Lung microvascular endothelial cell (primary cell): ENCODE measurements around the gene GAMT. TPM values are rescaled to one million over a fixed set of nuclear protein-coding genes. Genes with fewer than 3 reads are reported as not detected.

Experiments
- DNase-seq, 2 donors: peaks; one replicate each; pipeline versions ENCODE4 v3.0.0 to v3.0.0-alpha.2; 2010; ENCODE audit warnings: low read depth in 2 of 2
- total RNA-seq: library from RNA; depleted of rRNA; stranded (reverse); fragments of >200 nt; gene quantifications from 2 replicates; pipeline ENCODE4 v1.2.1, GENCODE V29; 2014

Gene GAMT
- total RNA-seq, 1 donor from 2014 or later = 8.3 TPM

DNA sequence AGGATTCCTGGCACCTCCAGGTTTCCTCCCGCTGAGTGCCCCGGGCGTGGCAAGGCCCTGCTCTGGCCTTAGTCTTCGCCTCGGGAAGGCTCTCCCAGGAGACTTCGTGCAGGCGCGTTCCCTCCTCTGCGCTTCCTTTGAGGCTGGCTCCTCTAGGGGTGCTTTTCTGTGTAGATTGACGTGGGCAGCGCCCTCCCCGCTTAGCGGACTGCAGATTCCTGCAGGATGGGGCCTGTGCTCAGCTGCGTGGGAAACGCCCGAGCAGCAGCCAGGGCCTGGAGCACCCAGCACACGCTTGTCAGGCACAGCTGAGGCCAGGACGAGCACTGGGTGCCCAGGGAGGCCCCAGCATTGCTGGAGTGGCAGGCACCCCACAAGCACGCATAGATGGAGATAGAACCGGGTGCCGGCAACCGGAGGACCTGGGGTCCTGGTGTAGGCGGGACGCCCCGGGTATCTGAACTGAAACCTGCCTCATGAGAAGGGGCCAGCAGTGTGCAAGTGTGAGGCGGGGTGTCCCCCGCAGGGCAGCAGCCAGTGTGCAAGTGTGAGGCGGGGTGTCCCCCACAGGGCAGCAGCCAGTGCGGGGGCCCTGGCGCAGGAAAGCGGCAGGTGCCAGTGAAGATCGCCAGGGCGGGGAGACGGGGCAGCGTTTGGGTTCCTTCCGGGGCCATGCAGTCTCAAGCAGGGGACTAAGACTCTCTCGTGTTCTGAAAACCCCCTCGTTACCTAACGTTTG, 14.2 kb downstream of the GAMT start:
- DNase-seq = no peak

DNA sequence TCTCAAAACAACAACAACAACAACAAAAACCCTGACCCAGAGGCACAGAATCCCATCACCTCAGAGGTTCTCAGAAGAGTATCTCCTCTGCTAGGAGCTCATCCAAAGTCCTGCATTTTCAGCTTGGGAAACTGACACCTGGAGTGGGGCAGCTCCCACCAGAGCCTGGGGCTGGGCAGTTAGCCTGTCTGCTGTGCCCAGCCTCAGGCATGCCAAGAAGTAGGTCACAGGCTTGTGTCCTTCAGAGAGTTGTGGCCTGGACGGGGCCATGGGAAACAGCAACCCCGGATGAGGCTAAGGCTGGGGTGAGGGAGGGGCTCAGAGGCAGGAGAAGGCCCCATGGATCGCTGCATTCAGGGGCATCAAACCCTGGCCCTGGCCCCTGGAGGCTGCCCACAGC, 15.5 kb downstream of the GAMT start:
- no peak for DNase-seq

DNA sequence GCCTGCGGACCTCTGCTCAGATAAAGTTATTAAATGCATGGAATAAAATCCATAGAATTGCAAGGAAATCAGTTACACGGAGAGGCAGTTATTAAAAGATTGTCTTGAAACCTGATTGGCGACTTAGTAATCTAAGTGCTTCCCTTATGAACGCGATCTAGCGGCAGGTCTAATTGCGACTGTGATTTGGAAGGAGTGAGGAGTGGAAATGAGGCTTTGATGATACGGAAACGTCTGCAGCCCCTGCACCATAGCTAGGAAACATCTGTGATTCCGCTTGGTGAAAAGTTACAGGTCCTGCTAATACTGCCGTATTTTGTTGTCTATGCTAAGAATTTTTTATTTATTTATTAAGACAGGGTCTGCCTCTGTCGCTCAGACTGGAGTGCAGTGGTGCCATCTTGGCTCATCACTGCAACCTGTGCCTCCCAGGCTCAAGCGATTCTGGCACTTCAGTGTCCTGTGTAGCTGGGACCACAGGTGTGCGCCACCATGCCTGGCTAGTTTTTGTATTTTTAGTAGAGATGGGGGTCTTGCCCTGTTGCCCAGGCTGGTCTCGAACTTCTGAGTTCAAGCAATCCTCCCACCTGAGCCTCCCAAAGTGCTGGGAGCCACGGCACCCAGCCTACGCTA, 16.7 kb downstream of the GAMT start:
- peak; percentile 67 to 73 for DNase-seq

DNA sequence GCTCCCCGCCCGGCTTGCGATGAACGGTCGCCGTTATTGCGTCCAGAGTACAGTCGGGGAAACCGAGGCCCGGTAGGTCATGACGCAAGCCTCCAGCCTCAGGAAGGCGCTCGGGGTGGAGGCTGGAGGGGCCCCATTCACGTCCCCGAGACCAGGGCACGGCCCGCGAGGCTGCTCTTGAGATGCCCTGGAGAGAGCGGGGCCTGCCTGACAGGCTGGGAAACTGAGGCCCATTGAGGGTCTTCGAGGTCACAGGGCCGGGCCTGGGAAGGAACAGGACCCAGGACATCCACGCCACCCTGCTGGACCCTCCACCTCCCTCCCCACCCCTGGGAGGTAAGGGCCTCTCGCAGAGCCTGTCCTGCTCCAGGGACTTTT, 17.3 kb downstream of the GAMT start:
- DNase-seq = no peak

DNA sequence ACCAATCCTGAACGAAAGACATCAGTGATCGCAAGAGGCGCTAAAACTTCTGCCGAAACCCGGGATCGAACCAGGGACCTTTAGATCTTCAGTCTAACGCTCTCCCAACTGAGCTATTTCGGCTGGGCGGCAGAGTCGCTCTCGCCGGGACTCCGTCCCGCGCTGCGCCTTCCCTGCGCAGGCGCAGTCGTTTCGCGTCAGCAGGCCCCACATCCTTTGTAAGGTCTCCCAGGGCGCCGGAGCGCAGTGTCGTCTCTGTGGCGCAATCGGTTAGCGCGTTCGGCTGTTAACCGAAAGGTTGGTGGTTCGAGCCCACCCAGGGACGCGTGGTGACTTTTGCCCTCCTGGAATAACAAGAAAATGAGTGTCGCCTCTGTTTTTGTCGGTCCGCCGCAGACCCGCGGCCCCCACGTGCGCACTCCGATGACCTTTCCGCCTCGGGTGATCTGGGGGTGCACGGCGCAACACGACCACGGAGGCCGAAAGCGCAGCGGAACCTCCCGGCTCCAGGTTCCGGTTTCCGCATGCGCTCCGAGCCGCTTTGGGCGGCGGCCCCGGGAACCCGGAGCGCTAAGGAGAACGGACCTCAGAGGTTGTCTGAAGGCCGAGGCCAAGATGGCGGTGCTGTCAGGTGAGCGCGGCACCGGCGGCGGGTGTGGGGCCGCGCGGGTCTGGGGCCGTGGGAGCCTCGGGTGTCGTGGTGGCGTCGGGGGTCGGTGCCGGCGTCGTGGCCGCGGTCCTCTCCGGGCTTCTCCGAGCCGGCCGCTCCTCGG, 17.8 kb downstream of the GAMT start, which contains the start of gene NDUFS7:
Gene NDUFS7, plus strand, starts transcription at position 596 of the 773 bp plus-strand sequence. Its CDS starts 20 bp downstream, at position 616.
- peak; percentile 94 for DNase-seq

DNA sequence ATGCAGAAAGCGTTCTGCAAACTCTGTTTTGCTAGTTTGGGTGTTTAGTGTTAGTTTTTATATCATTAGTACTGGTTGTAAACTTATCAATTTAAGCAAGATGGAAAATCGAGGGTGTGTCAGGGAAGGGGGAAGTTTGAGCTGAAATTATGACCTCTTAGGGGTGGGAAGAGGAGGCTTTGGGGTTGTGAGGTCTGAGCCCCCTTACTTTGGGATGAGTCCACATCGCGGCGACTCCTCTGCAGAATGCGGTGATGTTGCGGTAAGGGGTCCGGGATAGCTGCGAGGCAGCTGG, 18.4 kb downstream of the GAMT start:
- DNase-seq = no peak

DNA sequence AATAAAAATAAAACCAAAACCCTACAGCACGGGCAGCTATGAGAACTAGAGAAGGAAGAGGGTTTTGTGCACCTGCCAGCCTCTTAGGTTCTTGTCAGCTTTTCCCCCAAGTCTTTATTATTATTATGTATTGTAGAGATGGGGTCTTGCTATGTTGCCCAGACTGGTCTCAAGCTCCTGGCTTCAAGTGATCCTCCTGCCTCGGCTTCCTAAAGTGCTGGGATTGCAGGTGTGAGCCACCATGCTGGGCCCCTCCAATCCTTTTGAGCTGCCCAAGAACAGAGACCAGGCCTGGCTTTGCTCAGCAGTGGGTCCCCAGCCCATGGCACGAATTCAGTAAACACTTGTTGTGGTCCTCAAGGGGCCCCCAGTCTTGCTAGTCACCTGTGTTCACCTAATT, 19.1 kb downstream of the GAMT start:
- DNase-seq = no peak

DNA sequence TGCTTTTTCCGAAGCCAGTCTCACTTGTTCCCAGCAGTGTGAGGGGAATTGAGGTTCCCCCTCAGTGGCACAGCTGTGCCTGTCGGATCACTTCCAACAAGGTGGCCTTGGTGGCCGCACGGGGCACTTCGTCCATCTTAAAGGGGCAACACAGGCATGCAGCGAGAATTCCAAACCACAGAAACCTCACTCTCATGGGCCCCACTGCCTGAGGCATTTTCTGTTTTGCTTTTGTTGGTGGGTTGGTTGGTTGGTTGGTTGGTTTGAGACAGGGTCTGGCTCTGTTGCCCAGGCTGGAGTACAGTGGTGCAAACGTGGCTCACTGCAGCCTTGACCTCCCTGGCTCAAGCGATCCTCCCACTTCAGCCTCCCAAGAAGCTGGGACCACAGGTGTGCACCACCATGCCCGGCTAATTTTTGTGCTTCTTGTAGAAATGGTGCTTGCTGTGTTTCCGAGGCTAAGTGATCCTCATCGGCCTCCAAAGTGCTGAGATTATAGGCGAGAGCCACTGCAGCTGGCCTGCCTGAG, 21.3 kb downstream of the GAMT start:
- DNase-seq = no peak

DNA sequence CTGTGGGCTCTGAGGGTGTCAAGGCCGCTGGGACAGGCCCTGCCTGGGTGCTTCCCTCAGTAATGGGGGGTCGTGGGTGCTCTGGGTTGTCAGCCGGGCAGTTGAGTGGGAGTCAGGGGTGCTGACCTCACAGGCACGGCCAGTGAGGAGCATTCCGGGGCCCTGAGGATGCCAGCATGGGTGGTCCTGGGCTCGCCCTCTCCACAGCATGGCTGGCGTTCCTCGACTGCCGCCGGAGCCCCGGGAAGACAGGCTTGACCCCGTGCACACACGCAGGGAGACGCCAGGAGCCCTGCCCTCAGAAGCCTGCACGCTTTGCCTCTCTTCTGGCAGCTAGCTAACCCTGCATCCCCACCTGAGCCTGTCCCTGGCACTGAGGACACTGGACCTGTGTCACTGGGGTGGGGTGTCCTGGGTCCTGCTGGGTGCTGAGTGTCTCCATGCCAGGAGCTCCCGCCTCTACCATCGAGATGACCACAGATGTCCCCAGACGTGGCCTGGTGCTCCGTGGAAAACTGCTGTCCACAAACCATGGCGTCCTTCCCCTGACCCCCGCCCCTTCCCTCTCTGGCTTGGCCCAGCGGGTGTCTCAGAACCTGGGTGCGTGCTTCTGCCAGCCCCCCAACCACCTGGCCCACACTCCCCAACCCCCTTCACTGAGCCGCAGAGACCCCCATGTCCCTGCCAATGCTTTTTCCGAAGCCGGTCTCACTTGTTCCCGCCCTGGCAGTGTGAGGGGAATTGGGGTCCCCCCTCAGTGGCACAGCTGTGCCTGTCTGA, 22.0 kb downstream of the GAMT start:
- DNase-seq = no peak

DNA sequence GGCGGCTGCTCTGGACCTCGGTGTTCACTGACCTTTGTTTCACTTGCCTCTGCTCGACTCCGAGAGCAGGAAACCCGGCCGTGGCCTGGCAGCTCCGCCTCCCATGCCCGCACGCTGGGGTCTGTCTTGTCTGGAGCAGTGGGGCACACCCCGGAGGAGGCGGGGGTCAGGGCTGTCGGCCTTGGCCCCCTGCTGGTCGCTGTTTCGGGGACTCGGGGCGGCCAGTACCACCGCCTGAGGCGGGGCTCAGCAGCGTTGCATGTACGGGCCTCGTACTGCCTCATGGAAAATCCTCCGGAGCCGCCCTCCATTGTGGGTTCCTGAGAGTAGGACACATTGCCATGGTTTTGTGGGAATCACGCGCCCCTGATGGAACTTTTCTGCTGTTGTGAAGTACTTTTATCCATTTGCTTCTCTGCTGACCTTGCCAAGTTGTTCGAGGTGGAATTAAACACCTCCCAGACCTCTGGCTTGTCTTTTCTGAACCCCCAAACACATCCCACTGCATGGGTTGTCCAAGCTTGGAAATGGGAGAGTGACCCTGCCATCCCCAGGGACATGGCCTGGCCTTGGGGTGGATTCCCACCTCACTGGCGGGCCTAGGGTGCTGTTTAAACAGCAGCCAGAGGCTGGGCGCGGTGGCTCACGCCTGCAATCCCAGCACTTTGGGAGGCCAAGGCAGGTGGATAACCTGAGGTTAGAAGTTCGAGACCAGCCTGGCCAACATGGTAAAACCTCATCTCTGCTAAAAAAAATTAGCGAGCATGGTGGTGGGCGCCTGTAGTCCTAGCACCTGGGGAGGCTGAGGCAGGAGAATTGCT, 23.2 kb downstream of the GAMT start:
- DNase-seq = peak in 1 of 2 donors; percentile 91

DNA sequence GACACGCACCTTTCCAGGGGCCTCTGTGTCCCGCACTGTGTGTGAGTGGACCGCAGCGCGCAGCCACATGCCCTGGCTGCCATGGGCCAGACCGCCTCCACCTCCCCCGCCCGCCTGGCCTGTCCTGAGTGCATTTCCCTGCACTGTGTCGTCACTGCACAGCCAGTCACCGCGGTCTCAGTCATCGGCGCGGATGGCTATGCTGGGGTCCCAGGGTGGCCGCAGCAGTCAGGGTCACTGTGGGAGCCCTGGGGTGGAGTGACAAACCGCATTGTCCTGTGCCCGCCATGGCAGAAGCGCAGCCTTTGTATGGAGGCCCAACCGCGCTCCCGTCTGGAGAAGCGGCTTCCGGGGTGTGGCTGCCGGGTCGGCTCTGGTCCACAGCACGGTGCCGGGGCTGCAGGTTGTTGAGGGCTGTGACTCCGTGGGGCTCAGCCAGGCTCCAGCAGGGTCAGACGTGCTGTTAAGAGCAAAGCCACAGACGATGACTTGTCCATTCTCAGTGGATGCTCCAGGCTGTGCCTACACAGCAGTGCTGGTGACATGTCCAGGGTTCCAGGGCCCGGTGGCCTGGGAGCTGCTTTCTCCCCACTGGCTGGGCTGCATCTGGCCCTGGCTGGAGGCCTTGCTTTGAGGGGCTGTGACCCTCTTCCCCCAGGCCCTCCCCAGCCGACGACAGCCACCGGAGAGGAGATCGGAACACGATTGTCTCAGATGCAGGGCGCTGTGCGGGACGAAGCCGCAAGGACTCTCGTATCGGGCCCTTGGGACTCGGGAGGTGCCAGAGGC, 24.0 kb downstream of the GAMT start:
- DNase-seq = no peak

DNA sequence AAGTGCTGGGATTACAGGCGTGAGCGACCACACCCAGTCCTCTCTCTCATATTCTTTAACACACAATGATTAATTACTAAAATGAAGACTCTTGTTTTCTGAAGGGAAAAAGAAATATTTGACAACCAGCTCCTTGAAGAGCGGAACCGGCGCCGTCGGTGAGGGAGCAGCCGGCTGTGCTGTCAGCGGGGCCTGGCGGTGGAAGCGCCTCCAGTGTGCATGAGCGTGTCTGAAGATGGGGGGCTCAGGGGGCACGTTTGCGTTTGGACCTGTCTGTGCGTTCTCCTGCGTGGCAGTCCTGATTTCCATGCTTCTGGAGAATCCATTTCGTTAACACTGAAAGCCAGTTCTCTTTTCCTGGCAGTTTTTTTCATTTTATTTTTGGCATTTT, 24.9 kb downstream of the GAMT start:
- no peak for DNase-seq

DNA sequence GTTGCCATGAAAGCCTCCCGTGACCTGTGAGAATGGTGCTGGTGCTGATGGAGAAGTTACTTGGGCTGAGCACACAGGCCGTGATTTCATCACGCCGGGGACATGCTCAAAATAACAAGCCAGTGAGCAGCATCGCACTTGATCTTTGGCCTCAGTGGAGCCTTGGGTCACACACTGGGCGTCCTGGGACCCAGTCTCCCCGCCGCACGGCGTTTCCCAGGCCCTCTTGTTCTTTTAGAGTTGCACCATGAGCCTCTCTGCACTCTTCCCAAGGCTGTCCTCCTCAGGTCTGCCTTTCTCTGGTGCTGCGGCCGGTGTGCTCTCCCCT, 27.1 kb downstream of the GAMT start:
- no peak for DNase-seq

DNA sequence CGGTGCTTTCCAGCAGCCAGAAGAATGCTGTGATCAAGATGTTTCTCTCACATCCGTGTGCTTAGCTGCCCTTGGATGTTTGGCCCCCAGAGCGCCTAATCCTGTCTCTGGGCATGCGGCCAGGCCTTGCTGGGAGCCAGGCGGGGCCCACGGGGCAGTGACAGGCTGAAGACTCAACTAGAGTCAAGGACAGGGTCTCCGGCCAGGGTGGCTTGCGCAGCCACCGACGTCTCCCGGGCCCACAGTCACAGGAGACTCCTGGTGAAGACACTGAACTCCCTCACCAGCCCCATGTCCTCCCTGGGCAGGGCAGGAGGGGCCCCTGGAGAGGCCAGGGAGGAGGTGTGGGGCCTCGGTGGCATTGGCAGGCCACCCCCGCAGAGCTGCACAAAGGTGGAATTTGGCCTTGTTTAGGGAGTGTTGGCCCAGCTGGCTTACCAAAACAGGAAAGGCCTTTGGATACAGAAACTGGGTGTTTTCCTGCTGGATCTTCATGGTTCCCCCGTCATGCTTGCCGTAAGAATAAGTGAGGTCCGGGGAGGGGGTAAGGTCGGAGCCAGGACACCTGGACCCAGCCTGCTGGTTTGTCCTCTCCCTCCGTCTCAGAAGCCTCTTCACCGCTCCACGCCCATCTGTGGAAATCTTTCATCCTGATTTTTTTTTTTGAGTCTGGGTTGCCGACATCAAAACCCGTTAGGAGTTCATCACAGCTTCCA, 27.6 kb downstream of the GAMT start:
- peak in 1 of 2 donors; percentile 42 for DNase-seq

DNA sequence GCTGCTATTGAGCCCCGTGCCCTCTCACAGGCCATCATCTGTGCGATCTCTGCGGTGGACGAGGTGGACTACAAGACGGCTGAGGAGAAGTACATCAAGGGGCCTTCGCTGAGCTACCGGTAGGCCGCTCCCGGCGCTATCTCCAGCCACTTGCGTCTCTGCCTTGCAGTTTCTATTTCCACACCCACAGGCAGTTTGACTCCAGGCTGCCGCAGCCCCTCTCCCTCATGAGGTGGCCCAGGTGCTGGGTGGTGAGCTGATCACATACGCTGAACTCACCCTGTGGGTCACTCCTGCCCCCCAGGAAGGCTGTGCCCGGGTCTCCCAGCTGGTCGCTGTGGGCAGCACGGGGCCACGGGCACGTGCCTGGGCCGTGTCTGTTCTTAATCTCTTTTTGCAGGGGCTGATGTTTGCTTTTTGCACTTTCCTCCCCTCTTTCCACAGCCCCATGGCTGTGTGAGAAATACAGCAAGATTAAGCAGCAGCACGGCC, 28.3 kb downstream of the GAMT start:
- no peak for DNase-seq

DNA sequence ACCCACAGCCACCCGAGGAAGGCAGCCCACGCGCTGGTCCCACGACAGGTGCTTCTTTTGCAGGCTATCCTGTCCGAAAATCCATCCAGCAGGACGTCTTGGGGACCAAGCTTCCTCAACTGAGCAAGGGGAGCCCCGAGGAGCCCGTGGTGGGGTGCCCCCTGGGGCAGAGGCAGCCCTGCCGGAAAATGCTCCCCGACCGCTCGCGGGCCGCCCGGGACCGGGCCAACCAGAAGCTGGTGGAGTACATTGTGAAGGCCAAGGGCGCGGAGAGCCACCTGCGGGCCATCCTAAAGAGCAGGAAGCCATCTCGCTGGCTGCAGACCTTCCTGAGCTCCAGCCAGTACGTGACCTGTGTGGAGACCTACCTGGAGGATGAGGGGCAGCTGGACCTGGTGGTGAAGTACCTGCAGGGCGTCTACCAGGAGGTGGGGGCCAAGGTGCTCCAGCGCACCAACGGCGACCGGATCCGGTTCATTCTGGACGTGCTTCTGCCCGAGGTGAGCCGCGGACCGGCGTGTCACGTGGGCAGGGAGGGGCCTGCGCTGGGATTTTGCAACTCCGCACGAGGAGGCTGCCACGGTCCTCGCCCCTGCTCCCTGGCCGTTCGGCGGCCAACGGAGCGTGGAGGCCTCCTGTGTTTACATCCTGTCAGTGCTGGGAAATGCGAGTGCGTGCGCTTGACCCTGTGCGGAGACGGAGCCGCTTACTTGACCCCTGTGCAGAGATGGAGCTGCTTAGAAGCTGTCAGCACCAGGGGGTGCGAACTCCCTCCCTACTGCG, 30.6 kb downstream of the GAMT start:
- DNase-seq = no peak

DNA sequence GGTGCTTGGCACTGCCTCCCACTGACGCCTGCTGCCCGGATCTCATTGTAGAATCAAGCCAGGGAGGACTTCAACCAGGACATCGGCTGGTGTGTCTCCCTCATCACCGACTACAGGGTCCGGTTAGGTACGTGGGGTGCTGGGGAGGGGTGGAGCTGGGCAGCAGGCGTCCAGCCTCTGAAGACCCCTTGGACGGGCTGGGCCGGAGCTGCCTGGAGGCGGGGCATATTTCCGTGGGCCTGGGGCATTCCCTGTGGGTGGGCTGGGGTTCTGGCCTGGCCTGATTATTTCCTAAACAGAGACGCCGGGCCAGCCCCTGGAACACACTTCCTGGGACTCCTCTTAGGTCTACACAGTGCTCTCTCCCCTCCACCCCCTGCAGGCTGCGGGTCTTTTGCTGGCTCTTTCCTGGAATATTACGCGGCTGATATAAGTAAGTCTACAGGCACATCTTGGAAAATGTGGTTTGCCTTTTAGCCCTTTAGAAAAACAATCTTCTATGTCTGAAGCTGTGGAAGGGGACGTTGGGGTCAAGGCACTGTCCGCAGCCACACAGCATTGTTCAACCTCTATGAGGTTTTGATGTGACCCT, 32.0 kb downstream of the GAMT start:
- DNase-seq = no peak
